H1 (cell line): ENCODE results near the gene KERA. TPM values are rescaled to one million over a fixed set of nuclear protein-coding genes. Genes with fewer than 3 reads are reported as not detected.

Source experiments
- CTCF ChIA-PET: fragments of 300-600 bp; sonication (Branson Sonifier 250); formaldehyde crosslinking; loops from one replicate; lab custom pipeline; 2021; ENCODE audit not compliant: partially characterized antibody; lab: Charles Lee
- POLR2A ChIA-PET: fragments of 300-600 bp; sonication (Branson Sonifier 250); formaldehyde crosslinking; loops from one replicate; lab custom pipeline; 2021; ENCODE audit warnings: inconsistent platforms; ENCODE audit not compliant: partially characterized antibody; lab: Charles Lee
- DNase-seq, 2 experiments: peaks; one replicate each; pipeline versions ENCODE4 v3.0.0 to v3.0.0-alpha.2; 2010 to 2022; ENCODE audit warnings: low spot score in 2 of 2, low read depth in 1 of 2, mixed read lengths in 1 of 2
- FAIRE-seq: peaks from 2 replicates; lab custom pipeline; 2011; peaks lifted over from hg19 to GRCh38; lab: Jason Lieb, UNC
- H2AFZ ChIP-seq: 2 replicates; pipeline ENCODE4 v1.8.1; 2012; ENCODE audit warnings: low read length, inconsistent platforms
- H2AK5ac ChIP-seq: 2 replicates; pipeline ENCODE4 v1.6.1; 2013; ENCODE audit warnings: low read depth, low read length
- H2BK120ac ChIP-seq: replicated peaks from 2 replicates; pipeline ENCODE3; 2013; ENCODE audit warnings: low read depth, low read length, inconsistent platforms
- H2BK12ac ChIP-seq: 2 replicates; pipeline ENCODE4 v1.6.1; 2013; ENCODE audit warnings: low read depth, low read length
- H2BK15ac ChIP-seq: 2 replicates; pipeline ENCODE4 v1.6.1; 2013; ENCODE audit warnings: low read length
- H2BK20ac ChIP-seq: 2 replicates; pipeline ENCODE4 v1.6.1; 2013; ENCODE audit warnings: low read length
- H2BK5ac ChIP-seq: 2 replicates; pipeline ENCODE4 v1.6.1; 2013; ENCODE audit warnings: low read depth, low read length
- H3K14ac ChIP-seq: 2 replicates; pipeline ENCODE4 v1.6.1; 2013; ENCODE audit warnings: inconsistent platforms; ENCODE audit not compliant: insufficient read length
- H3K18ac ChIP-seq: 2 replicates; pipeline ENCODE4 v1.6.1; 2013; ENCODE audit warnings: low read length; ENCODE audit errors: extremely low read depth
- H3K23ac ChIP-seq: 2 replicates; pipeline ENCODE4 v1.6.1; 2013; ENCODE audit warnings: inconsistent platforms; ENCODE audit not compliant: insufficient read length
- H3K23me2 ChIP-seq: 2 replicates; pipeline ENCODE4 v1.6.1; 2013; ENCODE audit warnings: low read depth, low read length
- H3K27ac ChIP-seq: 2 replicates; pipeline ENCODE4 v1.6.1; 2011; ENCODE audit warnings: low read depth, low read length, inconsistent platforms
- H3K27me3 ChIP-seq, 4 experiments: replicated peaks in 1 of 4; 1 replicate in 1 of 4; 2 replicates in 3 of 4; pipeline versions ENCODE4 v1.6.1 to v1.8.1; 2011 to 2013; ENCODE audit warnings: low read length in 3 of 4, mild to moderate bottlenecking in 3 of 4, inconsistent platforms in 2 of 4, mixed read lengths in 2 of 4, moderate library complexity in 1 of 4; ENCODE audit not compliant: control insufficient read depth in 3 of 4, insufficient read depth in 3 of 4; ENCODE audit errors: extremely low read depth in 1 of 4
- H3K36me3 ChIP-seq, 4 experiments: 2 replicates each; pipeline versions ENCODE4 v1.6.1 to v1.8.1; 2011 to 2013; ENCODE audit warnings: mild to moderate bottlenecking in 4 of 4, low read length in 3 of 4, moderate library complexity in 2 of 4, control low read depth in 1 of 4, inconsistent platforms in 1 of 4; ENCODE audit not compliant: insufficient read depth in 4 of 4, control insufficient read depth in 2 of 4
- H3K4ac ChIP-seq: replicated peaks from 2 replicates; pipeline ENCODE3; 2013; ENCODE audit warnings: low read length, low read depth, mixed read lengths, inconsistent platforms; ENCODE audit not compliant: insufficient read length
- H3K4me1 ChIP-seq, 4 experiments: replicated peaks in 1 of 4; 1 replicate in 1 of 4; 2 replicates in 3 of 4; pipeline versions ENCODE4 v1.6.1 to v1.8.1; 2011 to 2013; ENCODE audit warnings: low read length in 3 of 4, inconsistent platforms in 2 of 4, mixed read lengths in 1 of 4; ENCODE audit not compliant: insufficient read depth in 4 of 4, control insufficient read depth in 3 of 4
- H3K4me2 ChIP-seq, 2 experiments: 2 replicates each; pipeline versions ENCODE4 v1.6.1 to v1.8.1; 2011 to 2013; ENCODE audit warnings: low read depth in 2 of 2, low read length in 2 of 2, control low read depth in 1 of 2, inconsistent platforms in 1 of 2, mild to moderate bottlenecking in 1 of 2; ENCODE audit not compliant: insufficient read depth in 1 of 2
- H3K4me3 ChIP-seq, 4 experiments: fragments of 200-600, 300-600 bp in 1 of 4; sonication (generic), shearing (Covaris generic), sonication (Bioruptor Twin) in 1 of 4; 2 replicates each; pipeline versions ENCODE4 v1.5.1 to v1.8.1; 2011 to 2016; ENCODE audit warnings: low read length in 4 of 4, low read depth in 3 of 4, control low read depth in 2 of 4, inconsistent platforms in 2 of 4, mild to moderate bottlenecking in 2 of 4, mixed read lengths in 1 of 4, moderate library complexity in 1 of 4; ENCODE audit not compliant: insufficient read depth in 2 of 4; ENCODE audit errors: extremely low read depth in 1 of 4
- H3K56ac ChIP-seq: replicated peaks from 2 replicates; pipeline ENCODE3; 2013; ENCODE audit warnings: low read depth, mild to moderate bottlenecking, mixed read lengths, low read length, inconsistent platforms; ENCODE audit not compliant: insufficient read length
- H3K79me1 ChIP-seq: 2 replicates; pipeline ENCODE4 v1.6.1; 2013; ENCODE audit warnings: low read depth, low read length, control low read depth
- H3K79me2 ChIP-seq, 2 experiments: 2 replicates each; pipeline versions ENCODE4 v1.6.1 to v1.8.1; 2012 to 2013; ENCODE audit warnings: low read length in 2 of 2, mild to moderate bottlenecking in 2 of 2, inconsistent platforms in 1 of 2; ENCODE audit not compliant: insufficient read depth in 2 of 2, control insufficient read depth in 1 of 2
- H3K9ac ChIP-seq, 4 experiments: replicated peaks in 1 of 4; 1 replicate in 1 of 4; 2 replicates in 3 of 4; pipeline versions ENCODE4 v1.6.1 to v1.8.1; 2011 to 2013; ENCODE audit warnings: low read depth in 3 of 4, low read length in 3 of 4, control low read depth in 2 of 4, mild to moderate bottlenecking in 2 of 4, moderate library complexity in 2 of 4, inconsistent platforms in 1 of 4; ENCODE audit errors: extremely low read depth in 1 of 4
- H3K9me3 ChIP-seq, 2 experiments: 2 replicates each; pipeline versions ENCODE4 v1.6.1 to v1.8.1; 2012 to 2013; ENCODE audit warnings: mild to moderate bottlenecking in 2 of 2, moderate library complexity in 2 of 2, control low read depth in 1 of 2, inconsistent platforms in 1 of 2, low read depth in 1 of 2, low read length in 1 of 2, mixed read lengths in 1 of 2; ENCODE audit not compliant: insufficient read depth in 2 of 2
- H4K20me1 ChIP-seq, 2 experiments: replicated peaks in 1 of 2; 2 replicates each; pipeline versions ENCODE3 to v1.8.1; 2011 to 2013; ENCODE audit warnings: inconsistent platforms in 2 of 2, low read length in 2 of 2, mild to moderate bottlenecking in 1 of 2; ENCODE audit not compliant: insufficient read depth in 2 of 2, control insufficient read depth in 1 of 2
- H4K5ac ChIP-seq: 2 replicates; pipeline ENCODE4 v1.6.1; 2013; ENCODE audit warnings: low read length, low read depth, mixed read lengths, inconsistent platforms; ENCODE audit not compliant: insufficient read length
- H4K8ac ChIP-seq: 2 replicates; pipeline ENCODE4 v1.8.0; 2013; ENCODE audit warnings: mild to moderate bottlenecking, moderate library complexity, low read length, inconsistent platforms; ENCODE audit not compliant: insufficient read depth; ENCODE audit errors: extremely low read depth
- H4K91ac ChIP-seq: replicated peaks from 2 replicates; pipeline ENCODE3; 2013; ENCODE audit warnings: low read length, mixed read lengths, inconsistent platforms; ENCODE audit not compliant: insufficient read length
- KDM4A ChIP-seq: IDR thresholded peaks from one replicate; pipeline ENCODE4 v1.7.1; 2012; ENCODE audit warnings: low read depth, mild to moderate bottlenecking, moderate library complexity, low read length, inconsistent platforms; ENCODE audit not compliant: severe bottlenecking
- NANOG ChIP-seq: IDR thresholded peaks from 2 replicates; pipeline ENCODE4 v1.6.1; 2011; ENCODE audit warnings: low read length, low read depth, mild to moderate bottlenecking, inconsistent platforms; ENCODE audit not compliant: insufficient read depth, poor library complexity, severe bottlenecking
- NRF1 ChIP-seq: IDR thresholded peaks from 2 replicates; pipeline ENCODE4 v1.6.1; 2011; ENCODE audit warnings: mild to moderate bottlenecking, low read depth, low read length, improper control_type of control experiment
- WGBS, 2 experiments: shearing (Covaris generic) in 1 of 2; methylation state at CpG; one replicate each; pipeline versions ENCODE4 v1.1.6 to v1.1.7; 2013 to 2015; ENCODE audit warnings: low lambda C conversion rate in 2 of 2, mixed read lengths in 2 of 2, inconsistent platforms in 1 of 2, low coverage in 1 of 2, missing lambda C conversion rate in 1 of 2; ENCODE audit not compliant: insufficient replicate concordance in 2 of 2, insufficient coverage in 1 of 2, insufficient read length in 1 of 2; ENCODE audit errors: extremely low coverage in 1 of 2, missing lambda C conversion rate in 1 of 2; 5-methylcytosine and 5-hydroxymethylcytosine counted together
- polyA plus RNA-seq, 7 experiments: library from polyadenylated mRNA; depleted of rRNA in 3 of 7; stranded (reverse) in 5 of 7; unstranded in 2 of 7; fragments of >200 nt in 5 of 7; fragments of 200-250 nt in 2 of 7; gene quantifications; 1 replicate in 5 of 7; 2 replicates in 1 of 7; 4 replicates in 1 of 7; pipeline versions ENCODE4 v1.2.1 to v1.2.3, GENCODE V29; 2011 to 2013; ENCODE audit warnings: missing spikeins in 2 of 7, mixed read lengths in 2 of 7
- total RNA-seq: library from RNA; stranded (reverse); fragmentation: NEBNext Ultra II Directional; extraction: Animal tissue kit (Norgen Biotek cat#: 25700); gene quantifications from 2 replicates; pipeline ENCODE4 v1.2.1, GENCODE V29; 2021

Gene KERA
- total and polyA plus RNA-seq, 2 of the 8 experiments (the other 6 are each of a cell fraction or from before 2014, with no cell fraction given) = not detected

DNA sequence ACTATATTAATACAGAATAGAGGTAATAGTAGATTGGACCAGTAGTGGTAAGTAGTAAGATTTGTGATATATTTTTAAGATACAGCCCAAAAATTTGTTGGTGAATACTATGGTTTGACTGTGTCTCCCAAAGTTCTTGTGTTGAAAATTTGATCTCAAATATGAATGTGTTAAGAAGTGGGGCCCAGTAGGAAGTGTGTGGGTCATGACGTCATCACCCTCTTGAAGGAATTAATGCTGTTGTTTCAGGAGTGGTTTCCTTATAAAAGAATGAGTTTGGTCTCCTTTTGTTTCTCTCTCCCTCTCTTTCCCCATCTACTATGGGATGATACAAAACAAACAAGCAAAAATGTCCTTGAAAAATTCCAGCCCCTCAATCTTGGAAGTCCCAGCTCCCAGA, 37.1 kb upstream of the KERA start:
- Histone ChIP-seq H2BK12ac (no peak overlapping the region), H3K36me3 (no peaks in the 10 kb centered on the region), H4K5ac (no peak overlapping the region), H2BK5ac (no peak overlapping the region), H3K9me3 (no peaks in the 10 kb centered on the region), H3K4me3 (no peak overlapping the region), H4K20me1 (no peaks in the 10 kb centered on the region), H3K27ac (no peak overlapping the region), H2AFZ (no peak overlapping the region), H3K27me3 (no peaks in the 10 kb centered on the region), H2BK15ac (no peak overlapping the region), H3K4me1 (no peaks in the 10 kb centered on the region), H3K56ac (no peak overlapping the region), H2BK20ac (no peak overlapping the region), H3K9ac (no peak overlapping the region), H3K79me1 (no peaks in the 10 kb centered on the region), H4K8ac (no peak overlapping the region), H3K23me2 (no peaks in the 10 kb centered on the region), H2AK5ac (no peak overlapping the region), H3K4ac (no peak overlapping the region), H3K79me2 (no peaks in the 10 kb centered on the region), H3K4me2 (no peak overlapping the region), H3K18ac (no peak overlapping the region), H3K23ac (no peak overlapping the region), H4K91ac (no peak overlapping the region), H2BK120ac (no peak overlapping the region), H3K14ac (no peak overlapping the region)
- 90% methylated on average over 1 of the region's 1 CpG; no CpG with 5 or more reads in 1 of the 2 experiments for WGBS, 2 experiments
- DNase-seq (no peak), FAIRE-seq (no peak)
- TF ChIP-seq NRF1 (no peak), KDM4A (no peak), NANOG (no peak)
- CTCF ChIA-PET = interaction anchor here (3.4 kb wide), 1 partner anchor 13 kb away, joined by 15 read pairs; no protein-coding TSS in a partner anchor
- POLR2A ChIA-PET = no interaction called here
